Right forelimb (tissue), 1 donor: ENCODE results near the gene CTNNBL1.

ENCODE experiments used
- DNase-seq: peaks from one replicate; pipeline ENCODE4 v3.0.0-alpha.2; 2018

The CTNNBL1 gene

GRCh38 chr20:37777988-37778659 lies 84.3 kb downstream of the CTNNBL1 start:
- DNase-seq: peak; percentile 47

- DNase-seq: no peak
Observed at GRCh38 chr20:37781626-37782025, 87.8 kb downstream of the CTNNBL1 start.

GRCh38 chr20:37786043-37786442 lies 92.2 kb downstream of the CTNNBL1 start:
- no peak for DNase-seq

GRCh38 chr20:37789408-37789807 lies 95.6 kb downstream of the CTNNBL1 start:
- no peak for DNase-seq

- DNase-seq: no peak
Observed at GRCh38 chr20:37790900-37791299, 97.1 kb downstream of the CTNNBL1 start.

GRCh38 chr20:37796121-37796520 lies 102.3 kb downstream of the CTNNBL1 start:
- no peak for DNase-seq

- DNase-seq: no peak
Observed at GRCh38 chr20:37796733-37797132, 102.9 kb downstream of the CTNNBL1 start.

- DNase-seq: no peak
Observed at GRCh38 chr20:37797669-37798175, 103.9 kb downstream of the CTNNBL1 start.

GRCh38 chr20:37798312-37798711 lies 104.5 kb downstream of the CTNNBL1 start:
- no peak for DNase-seq

- DNase-seq: no peak
Observed at GRCh38 chr20:37800618-37801017, 106.8 kb downstream of the CTNNBL1 start.

GRCh38 chr20:37801921-37802320 lies 108.1 kb downstream of the CTNNBL1 start:
- no peak for DNase-seq

GRCh38 chr20:37803438-37804307 lies 109.8 kb downstream of the CTNNBL1 start:
- no peak for DNase-seq

GRCh38 chr20:37804584-37805566 lies 111.0 kb downstream of the CTNNBL1 start:
- no peak for DNase-seq

- no peak for DNase-seq
Observed at GRCh38 chr20:37807471-37808232, 113.8 kb downstream of the CTNNBL1 start.

GRCh38 chr20:37808233-37809070 lies 114.6 kb downstream of the CTNNBL1 start:
- no peak for DNase-seq

GRCh38 chr20:37810027-37810426 lies 116.2 kb downstream of the CTNNBL1 start:
- no peak for DNase-seq

- DNase-seq: no peak
Observed at GRCh38 chr20:37816003-37816402, 122.2 kb downstream of the CTNNBL1 start.

- no peak for DNase-seq
Observed at GRCh38 chr20:37816726-37817125, 122.9 kb downstream of the CTNNBL1 start.

- DNase-seq: no peak
Observed at GRCh38 chr20:37821696-37822095, 127.9 kb downstream of the CTNNBL1 start.

GRCh38 chr20:37822141-37822601 lies 128.3 kb downstream of the CTNNBL1 start:
- DNase-seq: peak; percentile 48
